HEK293 (cell line): ENCODE results near the gene ADCY6.

Experiments
- GLIS1 ChIP-seq: fragments of 450-650 bp; formaldehyde crosslinking; IDR thresholded peaks from 2 replicates; pipeline ENCODE4 v1.5.1; 2016; ENCODE audit warnings: missing biosample characterization, missing genetic modification characterization
- PBX3 ChIP-seq: sonication (generic); formaldehyde crosslinking; IDR thresholded peaks from 2 replicates; pipeline ENCODE4 v1.8.1; 2022; ENCODE audit warnings: mild to moderate bottlenecking, moderate library complexity, missing genetic modification reagents
- SP2 ChIP-seq: fragments of 450-650 bp; formaldehyde crosslinking; IDR thresholded peaks from 2 replicates; pipeline ENCODE4 v1.5.1; 2016; ENCODE audit warnings: missing biosample characterization, missing genetic modification characterization
- TCF7L2 ChIP-seq: IDR thresholded peaks from 2 replicates; pipeline ENCODE4 v1.6.1; 2011; ENCODE audit warnings: low read depth, mild to moderate bottlenecking, inconsistent platforms, low read length, moderate library complexity, borderline replicate concordance
- ZNF175 ChIP-seq: fragments of 450-650 bp; formaldehyde crosslinking; IDR thresholded peaks from 2 replicates; pipeline ENCODE4 v1.5.1; 2016; ENCODE audit warnings: missing biosample characterization, missing genetic modification characterization
- ZNF623 ChIP-seq: fragments of 450-650 bp; formaldehyde crosslinking; IDR thresholded peaks from 2 replicates; pipeline ENCODE4 v1.5.1; 2016; ENCODE audit warnings: missing biosample characterization, missing genetic modification characterization
- ZNF704 ChIP-seq: fragments of 450-650 bp; formaldehyde crosslinking; IDR thresholded peaks from 2 replicates; pipeline ENCODE4 v1.5.1; 2016; ENCODE audit warnings: missing biosample characterization, missing genetic modification characterization
- TF ChIP-seq, protein P1 (sequence below): fragments of 450-650 bp; formaldehyde crosslinking; IDR thresholded peaks from 2 replicates; pipeline ENCODE4 v1.5.1; 2016; ENCODE audit warnings: missing biosample characterization, missing genetic modification characterization
- TF ChIP-seq, protein P2 (sequence below): fragments of 450-650 bp; formaldehyde crosslinking; IDR thresholded peaks from 2 replicates; pipeline ENCODE4 v1.5.1; 2016; ENCODE audit warnings: missing biosample characterization, missing genetic modification characterization
- TF ChIP-seq, protein P3 (sequence below): fragments of 450-650 bp; formaldehyde crosslinking; IDR thresholded peaks from 2 replicates; pipeline ENCODE4 v1.5.1; 2017; ENCODE audit warnings: missing biosample characterization, missing genetic modification characterization

- TF ChIP-seq PBX3 (CRISPR knock-in tag) (no peak), ZNF175 (tag by site-specific recombination) (no peak), GLIS1 (no peak), SP2 (tag by site-specific recombination) (no peak), ZNF704 (tag by site-specific recombination) (no peak), ZNF623 (tag by site-specific recombination) (no peak), TCF7L2 (no peak)
- TF ChIP-seq, protein P1, sequence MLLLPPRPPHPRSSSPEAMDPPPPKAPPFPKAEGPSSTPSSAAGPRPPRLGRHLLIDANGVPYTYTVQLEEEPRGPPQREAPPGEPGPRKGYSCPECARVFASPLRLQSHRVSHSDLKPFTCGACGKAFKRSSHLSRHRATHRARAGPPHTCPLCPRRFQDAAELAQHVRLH (tag by site-specific recombination) = no peak
- TF ChIP-seq, protein P2, sequence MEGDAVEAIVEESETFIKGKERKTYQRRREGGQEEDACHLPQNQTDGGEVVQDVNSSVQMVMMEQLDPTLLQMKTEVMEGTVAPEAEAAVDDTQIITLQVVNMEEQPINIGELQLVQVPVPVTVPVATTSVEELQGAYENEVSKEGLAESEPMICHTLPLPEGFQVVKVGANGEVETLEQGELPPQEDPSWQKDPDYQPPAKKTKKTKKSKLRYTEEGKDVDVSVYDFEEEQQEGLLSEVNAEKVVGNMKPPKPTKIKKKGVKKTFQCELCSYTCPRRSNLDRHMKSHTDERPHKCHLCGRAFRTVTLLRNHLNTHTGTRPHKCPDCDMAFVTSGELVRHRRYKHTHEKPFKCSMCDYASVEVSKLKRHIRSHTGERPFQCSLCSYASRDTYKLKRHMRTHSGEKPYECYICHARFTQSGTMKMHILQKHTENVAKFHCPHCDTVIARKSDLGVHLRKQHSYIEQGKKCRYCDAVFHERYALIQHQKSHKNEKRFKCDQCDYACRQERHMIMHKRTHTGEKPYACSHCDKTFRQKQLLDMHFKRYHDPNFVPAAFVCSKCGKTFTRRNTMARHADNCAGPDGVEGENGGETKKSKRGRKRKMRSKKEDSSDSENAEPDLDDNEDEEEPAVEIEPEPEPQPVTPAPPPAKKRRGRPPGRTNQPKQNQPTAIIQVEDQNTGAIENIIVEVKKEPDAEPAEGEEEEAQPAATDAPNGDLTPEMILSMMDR = no peak
- TF ChIP-seq, protein P3, sequence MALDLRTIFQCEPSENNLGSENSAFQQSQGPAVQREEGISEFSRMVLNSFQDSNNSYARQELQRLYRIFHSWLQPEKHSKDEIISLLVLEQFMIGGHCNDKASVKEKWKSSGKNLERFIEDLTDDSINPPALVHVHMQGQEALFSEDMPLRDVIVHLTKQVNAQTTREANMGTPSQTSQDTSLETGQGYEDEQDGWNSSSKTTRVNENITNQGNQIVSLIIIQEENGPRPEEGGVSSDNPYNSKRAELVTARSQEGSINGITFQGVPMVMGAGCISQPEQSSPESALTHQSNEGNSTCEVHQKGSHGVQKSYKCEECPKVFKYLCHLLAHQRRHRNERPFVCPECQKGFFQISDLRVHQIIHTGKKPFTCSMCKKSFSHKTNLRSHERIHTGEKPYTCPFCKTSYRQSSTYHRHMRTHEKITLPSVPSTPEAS = no peak
These were observed 8.1 kb upstream of the ADCY6 start for GRCh38 chr12:48796976-48797375.
